IMR-90 (cell line): ENCODE data around the gene USP53.

Experiments
- CEBPB ChIP-seq: IDR thresholded peaks from 2 replicates; pipeline ENCODE4 v1.6.1; 2012; ENCODE audit warnings: low read depth, low read length, improper control_type of control experiment
- CHD1 ChIP-seq: IDR thresholded peaks from 2 replicates; pipeline ENCODE4 v1.6.1; 2012; ENCODE audit warnings: low read depth, low read length, improper control_type of control experiment
- CTCF ChIP-seq: conservative IDR thresholded peaks from 2 replicates; pipeline ENCODE4 v1.5.1; 2012; ENCODE audit warnings: mild to moderate bottlenecking, low read depth, low read length, improper control_type of control experiment
- FOS ChIP-seq: fragments of 150-350 bp; IDR thresholded peaks from 2 replicates; pipeline ENCODE4 v1.6.1; 2016; ENCODE audit warnings: low read depth, low read length
- MAZ ChIP-seq: IDR thresholded peaks from 2 replicates; pipeline ENCODE4 v1.6.1; 2012; ENCODE audit warnings: low read depth, mild to moderate bottlenecking, low read length, improper control_type of control experiment, moderate library complexity, borderline replicate concordance
- MXI1 ChIP-seq: IDR thresholded peaks from 2 replicates; pipeline ENCODE4 v1.6.1; 2012; ENCODE audit warnings: low read depth, mild to moderate bottlenecking, low read length, moderate library complexity, borderline replicate concordance
- POLR2A ChIP-seq: IDR thresholded peaks from 2 replicates; pipeline ENCODE4 v1.6.1; 2012; ENCODE audit warnings: mild to moderate bottlenecking, low read depth, low read length
- RAD21 ChIP-seq: IDR thresholded peaks from 2 replicates; pipeline ENCODE4 v1.6.1; 2012; ENCODE audit warnings: low read length, improper control_type of control experiment
- RCOR1 ChIP-seq: IDR thresholded peaks from 2 replicates; pipeline ENCODE4 v1.6.1; 2012; ENCODE audit warnings: mild to moderate bottlenecking, low read length, improper control_type of control experiment; ENCODE audit not compliant: insufficient replicate concordance
- USF2 ChIP-seq: fragments of 150-350 bp; IDR thresholded peaks from 2 replicates; pipeline ENCODE4 v1.6.1; 2017; ENCODE audit warnings: mild to moderate bottlenecking, antibody characterized with exemption, low read length, low read depth

GRCh38 chr4:119240568-119240967 is 28.1 kb downstream of the USP53 start:
- TF ChIP-seq CTCF (no peak), POLR2A (no peak), RCOR1 (no peak), FOS (no peak), MAZ (no peak), CHD1 (no peak), CEBPB (no peak), RAD21 (no peak), MXI1 (no peak), USF2 (no peak)
